Anterior cingulate cortex (tissue), 58 donors: Measurements from ENCODE around the gene TLE4.
A peak's percentile ranks its signal among the peaks of the same experiment; 100 is the strongest.

Source experiments
- DNase-seq, 58 donors: peaks; one replicate each; lab custom pipeline; 2025; lab: John Stamatoyannopoulos, UW

The TLE4 gene

GRCh38 chr9:79763671-79764285 is 192.0 kb downstream of the TLE4 start:
- peak in 3 of 58 donors; percentile 4 to 11 (median 9) for DNase-seq

- peak in 1 of 58 donors; percentile 38 for DNase-seq
Measured at GRCh38 chr9:79764374-79764773, 192.6 kb downstream of the TLE4 start.

GRCh38 chr9:79765466-79765865 is 193.7 kb downstream of the TLE4 start:
- DNase-seq, result no peak

GRCh38 chr9:79766091-79766490 is 194.3 kb downstream of the TLE4 start:
- DNase-seq, result no peak

GRCh38 chr9:79768194-79768593 is 196.4 kb downstream of the TLE4 start:
- DNase-seq, result no peak

- DNase-seq, result no peak
Measured at GRCh38 chr9:79769476-79770275, 197.9 kb downstream of the TLE4 start.

GRCh38 chr9:79774356-79774755 is 202.6 kb downstream of the TLE4 start:
- no peak for DNase-seq
